HEK293T (cell line): ENCODE measurements around the gene RSPO1.

ENCODE experiments used
- SP1 ChIP-seq: fragments of 450-650 bp; IDR thresholded peaks from 2 replicates; pipeline ENCODE4 v1.6.1; 2017
- TF ChIP-seq, protein P1 (sequence below): fragments of 450-650 bp; IDR thresholded peaks from 2 replicates; pipeline ENCODE4 v1.6.1; 2016

DNA sequence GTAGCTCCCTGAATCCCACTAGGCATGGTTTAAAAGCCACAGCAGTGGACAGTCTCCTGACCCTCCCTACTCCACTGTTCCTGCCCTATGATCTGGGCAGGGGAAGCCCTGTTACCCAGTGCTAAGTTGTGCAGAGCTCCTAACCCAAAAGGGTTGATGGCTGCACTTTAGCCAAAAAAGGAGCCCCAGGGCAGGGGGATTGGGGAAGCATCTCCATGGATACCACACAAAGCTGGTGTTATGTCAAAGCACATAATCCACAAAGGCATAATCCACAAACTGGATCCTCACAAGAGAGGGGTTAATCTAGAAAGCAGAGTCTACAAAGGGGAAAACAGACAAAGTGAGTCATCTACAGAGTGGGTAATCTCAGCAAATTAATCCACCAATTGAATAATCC, 5.7 kb downstream of the RSPO1 start:
- TF ChIP-seq, protein P1, sequence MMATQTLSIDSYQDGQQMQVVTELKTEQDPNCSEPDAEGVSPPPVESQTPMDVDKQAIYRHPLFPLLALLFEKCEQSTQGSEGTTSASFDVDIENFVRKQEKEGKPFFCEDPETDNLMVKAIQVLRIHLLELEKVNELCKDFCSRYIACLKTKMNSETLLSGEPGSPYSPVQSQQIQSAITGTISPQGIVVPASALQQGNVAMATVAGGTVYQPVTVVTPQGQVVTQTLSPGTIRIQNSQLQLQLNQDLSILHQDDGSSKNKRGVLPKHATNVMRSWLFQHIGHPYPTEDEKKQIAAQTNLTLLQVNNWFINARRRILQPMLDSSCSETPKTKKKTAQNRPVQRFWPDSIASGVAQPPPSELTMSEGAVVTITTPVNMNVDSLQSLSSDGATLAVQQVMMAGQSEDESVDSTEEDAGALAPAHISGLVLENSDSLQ, result no peak
- TF ChIP-seq SP1, result no peak
